Loucy (cell line): Measurements from ENCODE around the gene TRIO.

Source experiments
- H2AFZ ChIP-seq: fragments of 200-600 bp; sonication (generic); 2 replicates; pipeline ENCODE4 v1.6.0; 2016; ENCODE audit warnings: antibody characterized with exemption, mild to moderate bottlenecking, low read length, moderate library complexity
- H3F3A ChIP-seq: fragments of 200-600 bp; 2 replicates; pipeline ENCODE4 v1.6.0; 2016; ENCODE audit warnings: antibody characterized with exemption, low read depth, mild to moderate bottlenecking
- H3K27me3 ChIP-seq: fragments of 200-600 bp; sonication (generic); 2 replicates; pipeline ENCODE4 v1.6.1; 2014; ENCODE audit warnings: low read length, mild to moderate bottlenecking; ENCODE audit not compliant: insufficient read depth, poor library complexity, severe bottlenecking
- H3K36me3 ChIP-seq: fragments of 200-600 bp; sonication (generic); 2 replicates; pipeline ENCODE4 v1.6.1; 2016; ENCODE audit warnings: low read length; ENCODE audit not compliant: insufficient read depth
- H3K4me1 ChIP-seq: fragments of 200-600 bp; sonication (generic); 2 replicates; pipeline ENCODE4 v1.5.1; 2014; ENCODE audit warnings: low read length, mild to moderate bottlenecking; ENCODE audit not compliant: insufficient read depth, poor library complexity, severe bottlenecking
- H3K4me2 ChIP-seq: fragments of 200-600 bp; sonication (generic); 2 replicates; pipeline ENCODE4 v1.6.0; 2014; ENCODE audit warnings: antibody characterized with exemption, low read length, low read depth, mild to moderate bottlenecking; ENCODE audit not compliant: poor library complexity, severe bottlenecking
- H3K4me3 ChIP-seq: fragments of 200-600 bp; sonication (generic); 2 replicates; pipeline ENCODE4 v1.5.1; 2014; ENCODE audit warnings: low read length, mild to moderate bottlenecking, mixed read lengths; ENCODE audit not compliant: poor library complexity, severe bottlenecking
- H3K79me2 ChIP-seq: fragments of 200-600 bp; sonication (generic); 2 replicates; pipeline ENCODE4 v1.6.1; 2014; ENCODE audit warnings: low read length; ENCODE audit not compliant: insufficient read depth
- H3K9ac ChIP-seq: fragments of 200-600 bp; sonication (generic); 2 replicates; pipeline ENCODE4 v1.6.0; 2014; ENCODE audit warnings: mild to moderate bottlenecking, low read depth, low read length, moderate library complexity; ENCODE audit not compliant: poor library complexity, severe bottlenecking
- H3K9me2 ChIP-seq: fragments of 200-600 bp; sonication (generic); replicated peaks from 2 replicates; pipeline ENCODE4 v1.6.1; 2016; ENCODE audit warnings: low read depth, low read length, mixed read lengths
- H3K9me3 ChIP-seq: fragments of 200-600 bp; sonication (generic); 2 replicates; pipeline ENCODE4 v1.6.1; 2014; ENCODE audit warnings: mild to moderate bottlenecking, antibody characterized with exemption, low read length, low read depth; ENCODE audit not compliant: insufficient read depth
- H4K20me1 ChIP-seq: fragments of 200-600 bp; sonication (generic); 2 replicates; pipeline ENCODE4 v1.6.0; 2014; ENCODE audit warnings: antibody characterized with exemption, low read length, mild to moderate bottlenecking; ENCODE audit not compliant: insufficient read depth, poor library complexity, severe bottlenecking
- EZH2phosphoT487 ChIP-seq: fragments of 200-600 bp; IDR thresholded peaks from 2 replicates; pipeline ENCODE4 v1.6.1; 2018; ENCODE audit warnings: antibody characterized with exemption, mild to moderate bottlenecking, moderate library complexity, borderline replicate concordance
- TF ChIP-seq, protein P1 (sequence below): fragments of 200-600 bp; sonication (generic); conservative IDR thresholded peaks from 2 replicates; pipeline ENCODE4 v1.5.1; 2014; ENCODE audit warnings: mild to moderate bottlenecking, antibody characterized with exemption, low read length

TRIO gene

GRCh38 chr5:14188778-14189177 is 45.6 kb downstream of the TRIO start:
- Histone ChIP-seq H3K9me2 (no peaks in the 10 kb centered on the region), H4K20me1 (peaks cover 54% of the 10 kb centered on the region), H3F3A (no peaks in the 10 kb centered on the region), H3K36me3 (no peaks in the 10 kb centered on the region), H3K9me3 (no peaks in the 10 kb centered on the region), H3K27me3 (no peaks in the 10 kb centered on the region), H3K4me3 (no peak overlapping the region), H3K4me2 (no peak overlapping the region), H3K79me2 (peaks cover 99% of the 10 kb centered on the region), H3K9ac (no peak overlapping the region), H3K4me1 (peaks cover 6% of the 10 kb centered on the region), H2AFZ (no peak overlapping the region)
- TF ChIP-seq, protein P1, sequence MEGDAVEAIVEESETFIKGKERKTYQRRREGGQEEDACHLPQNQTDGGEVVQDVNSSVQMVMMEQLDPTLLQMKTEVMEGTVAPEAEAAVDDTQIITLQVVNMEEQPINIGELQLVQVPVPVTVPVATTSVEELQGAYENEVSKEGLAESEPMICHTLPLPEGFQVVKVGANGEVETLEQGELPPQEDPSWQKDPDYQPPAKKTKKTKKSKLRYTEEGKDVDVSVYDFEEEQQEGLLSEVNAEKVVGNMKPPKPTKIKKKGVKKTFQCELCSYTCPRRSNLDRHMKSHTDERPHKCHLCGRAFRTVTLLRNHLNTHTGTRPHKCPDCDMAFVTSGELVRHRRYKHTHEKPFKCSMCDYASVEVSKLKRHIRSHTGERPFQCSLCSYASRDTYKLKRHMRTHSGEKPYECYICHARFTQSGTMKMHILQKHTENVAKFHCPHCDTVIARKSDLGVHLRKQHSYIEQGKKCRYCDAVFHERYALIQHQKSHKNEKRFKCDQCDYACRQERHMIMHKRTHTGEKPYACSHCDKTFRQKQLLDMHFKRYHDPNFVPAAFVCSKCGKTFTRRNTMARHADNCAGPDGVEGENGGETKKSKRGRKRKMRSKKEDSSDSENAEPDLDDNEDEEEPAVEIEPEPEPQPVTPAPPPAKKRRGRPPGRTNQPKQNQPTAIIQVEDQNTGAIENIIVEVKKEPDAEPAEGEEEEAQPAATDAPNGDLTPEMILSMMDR = no peak
- TF ChIP-seq EZH2phosphoT487 = no peak

- no peak overlapping the region for H3K4me2 ChIP-seq
- H3K4me3 ChIP-seq = no peak overlapping the region
- no peak overlapping the region for H2AFZ ChIP-seq
- H3K79me2 ChIP-seq = peaks cover 99% of the 10 kb centered on the region
- H3K9me3 ChIP-seq = no peaks in the 10 kb centered on the region
- H3K36me3 ChIP-seq = no peaks in the 10 kb centered on the region
- H3K9me2 ChIP-seq = no peaks in the 10 kb centered on the region
- TF ChIP-seq, protein P1 = no peak
- no peak for TF ChIP-seq EZH2phosphoT487
- H3K9ac ChIP-seq = no peak overlapping the region
- H3F3A ChIP-seq = no peaks in the 10 kb centered on the region
- peaks cover 6% of the 10 kb centered on the region for H3K4me1 ChIP-seq
- peaks cover 51% of the 10 kb centered on the region for H4K20me1 ChIP-seq
- no peaks in the 10 kb centered on the region for H3K27me3 ChIP-seq
These were observed 46.5 kb downstream of the TRIO start for GRCh38 chr5:14189680-14190079.

- no peak overlapping the region for H3K4me2 ChIP-seq
These were observed 47.3 kb downstream of the TRIO start for GRCh38 chr5:14190194-14191164.

More at GRCh38 chr5:14190194-14191164, 47.3 kb downstream of the TRIO start:
- TF ChIP-seq EZH2phosphoT487 = no peak
- TF ChIP-seq, protein P1 = no peak
- Histone ChIP-seq H3K9ac (no peak overlapping the region), H3K36me3 (no peaks in the 10 kb centered on the region), H3F3A (no peaks in the 10 kb centered on the region), H3K9me2 (no peaks in the 10 kb centered on the region), H3K9me3 (no peaks in the 10 kb centered on the region), H4K20me1 (peaks cover 47% of the 10 kb centered on the region), H3K4me1 (peaks cover 4% of the 10 kb centered on the region), H3K27me3 (no peaks in the 10 kb centered on the region), H3K4me3 (no peak overlapping the region), H2AFZ (no peak overlapping the region), H3K79me2 (peaks cover 99% of the 10 kb centered on the region)
